Fibroblast of villous mesenchyme (primary cell): ENCODE data around the gene CDH4. TPM values are rescaled to one million over a fixed set of nuclear protein-coding genes. Genes with fewer than 3 reads are reported as not detected.

ENCODE experiments used
- DNase-seq: peaks from one replicate; pipeline ENCODE4 v3.0.0-alpha.2; 2010; ENCODE audit warnings: low read depth
- H3K4me3 ChIP-seq: 2 replicates; pipeline ENCODE4 v1.5.1; 2011; ENCODE audit warnings: low read depth, mild to moderate bottlenecking, low read length
- total RNA-seq: library from RNA; depleted of rRNA; stranded (reverse); fragments of >200 nt; gene quantifications from 2 replicates; pipeline ENCODE4 v1.2.3, GENCODE V29; 2012
- TF ChIP-seq, protein P1 (sequence below): IDR thresholded peaks from 2 replicates; pipeline ENCODE4 v1.5.1; 2012; ENCODE audit warnings: low read depth, mild to moderate bottlenecking, low read length; ENCODE audit not compliant: insufficient read depth

The CDH4 gene
- total RNA-seq, 1 donor: 1.7 TPM

DNA sequence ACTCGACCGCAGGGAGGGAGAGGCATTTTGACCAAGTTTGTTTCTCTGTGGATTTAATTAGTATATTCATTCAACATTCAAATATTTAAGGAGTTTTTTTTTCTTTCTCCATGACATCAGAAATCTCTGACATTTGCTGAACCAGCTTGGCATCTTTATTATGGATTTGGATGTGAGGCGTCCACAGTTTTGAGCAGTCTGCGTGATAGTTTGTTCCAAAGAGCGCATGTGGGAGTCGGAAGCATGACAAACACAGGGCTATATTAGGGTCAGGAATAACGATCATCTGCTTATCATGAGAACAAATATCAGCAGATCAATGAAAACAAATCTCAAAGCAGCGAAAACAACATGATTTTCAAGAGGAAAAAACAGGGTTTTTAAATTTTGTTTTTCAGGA lies 373.2 kb downstream of the CDH4 start:
- TF ChIP-seq, protein P1, sequence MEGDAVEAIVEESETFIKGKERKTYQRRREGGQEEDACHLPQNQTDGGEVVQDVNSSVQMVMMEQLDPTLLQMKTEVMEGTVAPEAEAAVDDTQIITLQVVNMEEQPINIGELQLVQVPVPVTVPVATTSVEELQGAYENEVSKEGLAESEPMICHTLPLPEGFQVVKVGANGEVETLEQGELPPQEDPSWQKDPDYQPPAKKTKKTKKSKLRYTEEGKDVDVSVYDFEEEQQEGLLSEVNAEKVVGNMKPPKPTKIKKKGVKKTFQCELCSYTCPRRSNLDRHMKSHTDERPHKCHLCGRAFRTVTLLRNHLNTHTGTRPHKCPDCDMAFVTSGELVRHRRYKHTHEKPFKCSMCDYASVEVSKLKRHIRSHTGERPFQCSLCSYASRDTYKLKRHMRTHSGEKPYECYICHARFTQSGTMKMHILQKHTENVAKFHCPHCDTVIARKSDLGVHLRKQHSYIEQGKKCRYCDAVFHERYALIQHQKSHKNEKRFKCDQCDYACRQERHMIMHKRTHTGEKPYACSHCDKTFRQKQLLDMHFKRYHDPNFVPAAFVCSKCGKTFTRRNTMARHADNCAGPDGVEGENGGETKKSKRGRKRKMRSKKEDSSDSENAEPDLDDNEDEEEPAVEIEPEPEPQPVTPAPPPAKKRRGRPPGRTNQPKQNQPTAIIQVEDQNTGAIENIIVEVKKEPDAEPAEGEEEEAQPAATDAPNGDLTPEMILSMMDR: no peak

DNA sequence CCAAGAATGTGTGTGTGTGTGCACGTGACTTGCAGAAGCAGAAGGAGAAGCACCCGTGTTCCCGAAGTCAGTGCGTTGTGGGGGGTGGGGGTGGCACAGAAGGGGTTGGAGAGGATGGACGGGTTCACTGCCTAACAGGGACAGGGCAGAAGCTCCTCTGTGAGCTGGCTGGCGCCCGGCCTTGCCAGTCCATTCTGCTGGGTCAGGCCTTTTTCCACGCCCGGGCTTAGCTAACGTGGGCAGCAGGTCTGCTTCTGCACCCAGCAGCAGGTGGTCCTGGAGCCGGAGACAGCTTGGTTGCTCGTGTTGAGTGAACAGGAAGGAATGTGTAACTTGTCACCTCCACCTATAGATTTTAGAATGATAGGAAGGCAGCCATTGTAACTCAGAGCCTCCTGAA lies 374.4 kb downstream of the CDH4 start:
- DNase-seq: no peak
- TF ChIP-seq, protein P1: no peak

More for the DNA sequence above, 373.2 kb downstream of the CDH4 start:
- no peak overlapping the region for H3K4me3 ChIP-seq
- no peak for DNase-seq

DNA sequence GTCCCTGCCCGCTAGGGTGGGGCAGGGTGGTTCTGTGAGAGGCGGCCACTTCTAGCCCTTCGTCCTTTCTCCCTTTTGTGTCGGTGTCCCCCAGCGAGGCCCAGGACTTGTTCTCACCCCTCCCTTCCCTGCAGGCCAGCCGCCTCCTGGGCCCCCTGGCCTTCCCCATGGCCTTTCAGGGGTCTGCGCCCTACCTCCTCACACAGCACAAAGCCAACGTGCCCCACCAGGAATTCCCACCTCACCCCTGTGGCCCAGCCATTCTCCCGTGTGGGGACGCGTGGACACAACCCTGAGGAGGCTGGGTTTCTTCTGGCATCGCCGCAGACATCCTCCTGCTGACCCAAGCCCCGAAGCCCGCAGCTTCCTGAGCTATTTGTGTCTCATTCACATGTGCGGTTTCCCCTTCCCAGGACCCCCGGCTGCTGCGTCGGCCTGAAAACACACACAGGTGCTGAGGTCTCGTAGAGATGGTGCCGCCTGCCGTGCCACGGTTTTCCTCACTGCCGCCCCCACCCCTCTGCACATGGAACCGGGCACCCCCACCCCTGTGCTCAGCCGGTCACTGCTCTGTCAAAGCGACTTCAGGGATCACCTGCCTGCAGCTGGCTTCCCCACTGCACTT lies 375.8 kb downstream of the CDH4 start:
- TF ChIP-seq, protein P1: no peak
- H3K4me3 ChIP-seq: no peak overlapping the region
- no peak for DNase-seq

More for the DNA sequence above, 374.4 kb downstream of the CDH4 start:
- no peak overlapping the region for H3K4me3 ChIP-seq

DNA sequence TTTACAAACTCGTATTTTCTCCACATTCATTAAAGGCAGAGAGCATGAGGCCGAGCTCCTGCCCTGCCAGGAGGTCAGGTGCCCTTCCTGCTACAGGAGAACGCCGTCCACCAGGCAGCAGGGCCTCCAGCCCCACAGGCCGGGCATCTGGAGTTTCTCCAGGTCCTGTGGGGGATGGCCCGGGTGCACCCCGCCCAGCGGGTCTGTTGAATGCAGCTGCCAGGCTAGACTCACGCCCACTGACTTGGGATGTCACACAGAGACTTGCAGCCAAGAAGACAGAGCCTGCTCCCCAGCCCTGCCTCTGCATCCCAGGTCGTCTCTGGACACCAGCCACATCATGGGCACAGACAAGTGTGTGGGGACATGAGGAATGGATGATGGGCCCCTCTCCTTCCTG lies 376.4 kb downstream of the CDH4 start:
- TF ChIP-seq, protein P1: no peak
- no peak for DNase-seq
- no peak overlapping the region for H3K4me3 ChIP-seq

DNA sequence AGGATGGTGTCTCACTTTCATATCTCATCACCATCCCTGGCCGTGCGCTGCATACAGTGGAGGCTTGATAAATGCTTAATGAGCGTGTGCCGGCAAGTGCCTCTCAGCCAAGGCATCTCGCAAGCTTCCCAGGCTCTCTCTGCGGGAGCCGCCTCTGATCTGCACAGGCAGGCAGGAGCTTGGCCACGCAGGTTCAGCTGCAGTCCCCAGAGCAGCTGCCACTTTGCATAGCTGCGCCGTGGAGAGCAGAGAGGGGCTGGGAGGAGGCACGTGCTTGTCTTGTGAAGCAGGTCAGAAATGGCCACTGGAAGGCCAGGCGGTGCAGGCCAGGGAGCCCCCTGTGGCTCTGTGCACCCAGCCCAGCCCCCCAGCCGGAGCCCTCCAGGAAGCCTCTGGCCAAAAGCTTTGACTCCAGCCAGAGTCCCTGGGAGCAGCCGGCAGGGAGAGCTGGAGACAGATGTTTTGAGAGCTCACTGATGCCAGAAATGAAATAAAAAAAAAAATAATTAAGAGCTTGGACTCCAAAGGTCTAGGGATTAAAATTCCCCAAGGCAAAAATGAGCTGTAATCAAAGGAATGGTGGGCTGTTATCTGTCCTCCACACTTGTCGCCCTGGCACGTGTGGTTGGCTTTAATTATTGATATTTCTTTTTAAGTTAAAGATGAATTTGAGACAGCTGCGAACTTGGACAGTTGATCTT lies 377.0 kb downstream of the CDH4 start:
- TF ChIP-seq, protein P1: no peak
- no peak for DNase-seq
- H3K4me3 ChIP-seq: no peak overlapping the region

DNA sequence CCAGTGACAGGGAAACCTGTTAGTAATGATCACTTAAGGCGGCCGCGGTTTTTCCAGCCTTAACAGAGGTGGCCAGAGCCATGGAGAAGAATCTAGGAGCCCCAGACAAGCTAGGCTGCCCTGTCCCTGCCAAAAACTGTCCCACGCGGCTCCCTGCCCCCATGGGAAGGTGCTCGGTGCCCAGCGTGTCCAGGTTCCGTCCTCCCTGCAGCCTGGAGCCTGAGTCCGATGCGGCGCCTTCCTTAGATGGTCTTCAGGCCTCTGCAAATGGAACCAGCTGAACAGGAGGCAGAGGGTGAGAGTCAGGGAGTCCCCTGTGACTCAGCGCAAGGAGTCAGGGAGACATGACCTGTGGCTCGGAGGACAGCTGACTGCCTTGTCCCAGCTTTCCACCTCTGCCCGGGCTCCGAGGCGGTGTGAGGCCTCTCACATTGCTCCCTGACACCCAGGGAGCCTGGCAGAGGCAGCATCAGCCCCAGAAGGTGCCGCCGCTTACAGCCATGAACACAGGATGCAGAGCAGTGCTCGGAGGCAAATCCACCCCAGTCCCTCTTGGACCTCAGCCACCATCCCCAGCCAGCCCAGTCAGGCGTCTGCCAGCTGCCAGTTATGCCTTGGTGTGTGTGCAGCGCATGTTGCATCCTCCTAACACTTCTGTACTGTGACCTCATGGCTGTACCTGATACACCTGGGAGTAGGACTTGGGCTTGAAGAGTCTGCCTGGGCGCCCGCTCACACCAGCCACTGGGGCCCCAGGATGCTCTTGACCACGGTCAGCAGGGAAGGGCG lies 377.7 kb downstream of the CDH4 start:
- no peak for DNase-seq
- no peak overlapping the region for H3K4me3 ChIP-seq
- TF ChIP-seq, protein P1: no peak
